ENCODE results near the gene P4HA1.

DNA sequence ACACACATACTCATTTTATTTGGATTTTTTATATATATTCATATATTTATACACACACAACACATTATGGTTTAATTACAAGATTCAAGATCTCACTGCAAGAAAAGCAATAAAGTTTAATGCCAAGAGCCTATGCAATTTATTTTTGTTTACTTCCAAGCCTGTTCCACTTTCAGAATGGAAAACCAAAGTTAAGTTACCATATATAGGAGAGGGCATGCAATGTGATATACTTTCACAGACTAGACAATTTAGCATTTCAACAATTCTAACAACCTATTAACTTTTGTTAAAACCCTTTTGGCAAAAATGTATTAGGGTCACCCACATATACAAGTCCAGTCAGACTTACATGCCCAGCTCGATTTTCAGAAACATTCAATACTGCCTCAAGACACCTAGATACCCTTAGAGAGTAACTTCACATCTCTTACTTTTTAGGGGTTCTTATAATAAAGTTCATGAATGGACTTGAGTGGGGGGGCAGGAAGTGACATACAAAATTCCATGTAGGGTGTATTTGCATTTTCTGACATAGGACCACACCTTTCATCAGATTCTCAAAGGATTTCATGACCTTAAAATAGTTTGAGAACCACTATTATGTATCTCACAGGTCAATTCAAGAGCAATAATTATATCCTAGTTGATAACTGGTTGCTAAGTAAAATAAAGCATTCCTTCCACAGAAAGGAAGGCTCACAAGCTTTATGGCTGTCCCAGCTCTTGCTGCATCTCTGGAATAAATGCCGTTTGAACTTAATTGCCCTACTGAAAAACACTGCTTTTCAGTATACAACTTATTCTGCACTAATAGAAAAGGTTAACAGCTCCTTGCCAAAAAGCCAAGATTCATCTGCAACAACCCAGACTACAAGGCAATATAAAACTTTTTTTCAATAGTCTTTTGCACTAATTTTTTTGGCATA lies 2.5 kb downstream of the P4HA1 start:
- TF ChIP-seq, protein P1, sequence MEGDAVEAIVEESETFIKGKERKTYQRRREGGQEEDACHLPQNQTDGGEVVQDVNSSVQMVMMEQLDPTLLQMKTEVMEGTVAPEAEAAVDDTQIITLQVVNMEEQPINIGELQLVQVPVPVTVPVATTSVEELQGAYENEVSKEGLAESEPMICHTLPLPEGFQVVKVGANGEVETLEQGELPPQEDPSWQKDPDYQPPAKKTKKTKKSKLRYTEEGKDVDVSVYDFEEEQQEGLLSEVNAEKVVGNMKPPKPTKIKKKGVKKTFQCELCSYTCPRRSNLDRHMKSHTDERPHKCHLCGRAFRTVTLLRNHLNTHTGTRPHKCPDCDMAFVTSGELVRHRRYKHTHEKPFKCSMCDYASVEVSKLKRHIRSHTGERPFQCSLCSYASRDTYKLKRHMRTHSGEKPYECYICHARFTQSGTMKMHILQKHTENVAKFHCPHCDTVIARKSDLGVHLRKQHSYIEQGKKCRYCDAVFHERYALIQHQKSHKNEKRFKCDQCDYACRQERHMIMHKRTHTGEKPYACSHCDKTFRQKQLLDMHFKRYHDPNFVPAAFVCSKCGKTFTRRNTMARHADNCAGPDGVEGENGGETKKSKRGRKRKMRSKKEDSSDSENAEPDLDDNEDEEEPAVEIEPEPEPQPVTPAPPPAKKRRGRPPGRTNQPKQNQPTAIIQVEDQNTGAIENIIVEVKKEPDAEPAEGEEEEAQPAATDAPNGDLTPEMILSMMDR (IDR thresholded peaks at IDR 0.05) = no peak
- TF ChIP-seq POLR2A (IDR thresholded peaks at IDR 0.05) = no peak
